PC-3 (cell line): Measurements from ENCODE around the gene MAML3. TPM values are rescaled to one million over a fixed set of nuclear protein-coding genes. Genes with fewer than 3 reads are reported as not detected.

ENCODE experiments used
- ATAC-seq: fragments of 200-7000 bp; cut with Tn5 transposase; 2 replicates; pipeline ENCODE4 v1.9.1; 2020; ENCODE audit warnings: mild to moderate bottlenecking, moderate library complexity
- BruUV-seq: library from RNA; stranded (reverse); fragments of 400-500 nt; replicated peaks from 2 replicates; lab custom pipeline; 2021; lab: Mats Ljungman, UMichigan
- CTCF ChIA-PET: fragments of 300-600 bp; sonication (Branson Sonifier 250); formaldehyde crosslinking; loops from one replicate; lab custom pipeline; 2022; ENCODE audit warnings: antibody characterized with exemption; lab: Charles Lee
- POLR2A ChIA-PET: fragments of 300-600 bp; sonication (Branson Sonifier 250); formaldehyde crosslinking; loops from one replicate; lab custom pipeline; 2022; ENCODE audit warnings: antibody characterized with exemption; ENCODE audit not compliant: unreplicated experiment; lab: Charles Lee
- DNase-seq: peaks from one replicate; pipeline ENCODE4 v3.0.0-alpha.2; 2015
- H2AFZ ChIP-seq: fragments of 300-600 bp; sonication (generic); 2 replicates; pipeline ENCODE4 v1.6.0; 2016; ENCODE audit warnings: antibody characterized with exemption, low read length
- H3F3A ChIP-seq: fragments of 300-600 bp; sonication (generic); one replicate; pipeline ENCODE4 v1.6.0; 2017; ENCODE audit warnings: antibody characterized with exemption, low read length, control low read depth, mild to moderate bottlenecking; ENCODE audit not compliant: unreplicated experiment
- H3K27ac ChIP-seq: fragments of 300-600 bp; sonication (generic); 2 replicates; pipeline ENCODE4 v1.5.1; 2016; ENCODE audit warnings: mild to moderate bottlenecking, low read length
- H3K27me3 ChIP-seq: fragments of 300-600 bp; sonication (generic); 2 replicates; pipeline ENCODE4 v1.6.1; 2016; ENCODE audit warnings: low read length, mixed read lengths
- H3K36me3 ChIP-seq: fragments of 300-600 bp; sonication (generic); 2 replicates; pipeline ENCODE4 v1.6.1; 2016; ENCODE audit warnings: low read depth, mixed run types, low read length, mixed read lengths
- H3K4me1 ChIP-seq: fragments of 300-600 bp; sonication (generic); 2 replicates; pipeline ENCODE4 v1.5.1; 2016; ENCODE audit warnings: low read length; ENCODE audit not compliant: insufficient read depth
- H3K4me2 ChIP-seq: fragments of 300-600 bp; sonication (generic); 2 replicates; pipeline ENCODE4 v1.6.0; 2016; ENCODE audit warnings: low read length
- H3K4me3 ChIP-seq: fragments of 300-600 bp; sonication (generic); 2 replicates; pipeline ENCODE4 v1.5.1; 2016; ENCODE audit warnings: mild to moderate bottlenecking, low read length, mixed read lengths
- H3K79me2 ChIP-seq: fragments of 300-600 bp; sonication (generic); 2 replicates; pipeline ENCODE4 v1.6.1; 2017; ENCODE audit warnings: low read length, mixed read lengths
- H3K9ac ChIP-seq: fragments of 300-600 bp; sonication (generic); 2 replicates; pipeline ENCODE4 v1.6.0; 2016; ENCODE audit warnings: mild to moderate bottlenecking, low read length
- H3K9me2 ChIP-seq: fragments of 300-600 bp; sonication (generic); replicated peaks from 2 replicates; pipeline ENCODE4 v1.6.1; 2016; ENCODE audit warnings: mixed run types, low read length, mixed read lengths
- H3K9me3 ChIP-seq: fragments of 300-600 bp; sonication (generic); 2 replicates; pipeline ENCODE4 v1.6.1; 2016; ENCODE audit warnings: low read length, mixed read lengths
- H4K20me1 ChIP-seq: fragments of 300-600 bp; sonication (generic); 2 replicates; pipeline ENCODE4 v1.6.1; 2016; ENCODE audit warnings: low read length, mixed read lengths
- CTCF ChIP-seq: fragments of 300-600 bp; sonication (generic); conservative IDR thresholded peaks from 2 replicates; pipeline ENCODE4 v1.5.1; 2017; ENCODE audit warnings: antibody characterized with exemption, low read depth, mild to moderate bottlenecking, low read length
- EZH2 ChIP-seq: fragments of 300-600 bp; sonication (generic); IDR thresholded peaks from one replicate; pipeline ENCODE4 v1.6.1; 2017; ENCODE audit warnings: antibody characterized with exemption, mild to moderate bottlenecking, low read length; ENCODE audit not compliant: unreplicated experiment
- EZH2phosphoT487 ChIP-seq: fragments of 300-600 bp; sonication (generic); IDR thresholded peaks from 2 replicates; pipeline ENCODE4 v1.6.1; 2018; ENCODE audit warnings: mild to moderate bottlenecking, antibody characterized with exemption, low read length, borderline replicate concordance
- intact Hi-C: fragments of 100-400 bp; cut with micrococcal nuclease; formaldehyde crosslinking; loops from 2 replicates; pipeline ENCODE4 v1.9.0; 2023
- total RNA-seq: library from RNA; depleted of rRNA; stranded (reverse); fragments of >200 nt; gene quantifications from 2 replicates; pipeline ENCODE4 v1.2.3, GENCODE V29; 2014

MAML3 gene
- total RNA-seq, 1 experiment from 2014 or later = 4.3 TPM

GRCh38 chr4:140112576-140112975 lies 41.4 kb downstream of the MAML3 start:
- ChIA-PET CTCF (no interaction called here), POLR2A (no interaction called here)
- Histone ChIP-seq H4K20me1 (no peaks in the 10 kb centered on the region), H3K27me3 (no peaks in the 10 kb centered on the region), H3K36me3 (no peaks in the 10 kb centered on the region), H3K9ac (no peak overlapping the region), H3K4me2 (no peak overlapping the region), H3K9me2 (no peaks in the 10 kb centered on the region), H3F3A (no peaks in the 10 kb centered on the region), H3K79me2 (no peaks in the 10 kb centered on the region), H3K4me1 (peaks cover 13% of the 10 kb centered on the region), H3K4me3 (no peak overlapping the region), H3K9me3 (no peaks in the 10 kb centered on the region), H3K27ac (no peak overlapping the region), H2AFZ (no peak overlapping the region)
- ATAC-seq (no peak), DNase-seq (no peak)
- no TSS peak for BruUV-seq
- intact Hi-C loops = no loop called here
- no peak for TF ChIP-seq EZH2phosphoT487
- TF ChIP-seq EZH2 = no peak
- no peak for TF ChIP-seq CTCF

- Histone ChIP-seq H3F3A (no peaks in the 10 kb centered on the region), H2AFZ (no peak overlapping the region), H3K9ac (no peak overlapping the region), H3K4me2 (no peak overlapping the region), H3K4me3 (no peak overlapping the region), H3K27me3 (no peaks in the 10 kb centered on the region), H3K79me2 (no peaks in the 10 kb centered on the region), H3K9me3 (no peaks in the 10 kb centered on the region), H4K20me1 (no peaks in the 10 kb centered on the region), H3K36me3 (no peaks in the 10 kb centered on the region), H3K4me1 (peaks cover 7% of the 10 kb centered on the region), H3K9me2 (no peaks in the 10 kb centered on the region), H3K27ac (no peak overlapping the region)
- ChIA-PET CTCF (no interaction called here), POLR2A (interaction anchor here (0.6 kb wide), 1 partner anchor 26 kb away, joined by 3 read pairs; no protein-coding TSS in a partner anchor)
- no peak for ATAC-seq
- intact Hi-C loops = no loop called here
- no TSS peak for BruUV-seq
- no peak for DNase-seq
- TF ChIP-seq CTCF = no peak
- no peak for TF ChIP-seq EZH2
- TF ChIP-seq EZH2phosphoT487 = no peak
Observed at GRCh38 chr4:140111256-140111655, 42.7 kb downstream of the MAML3 start.

- Histone ChIP-seq H3K9me2 (no peaks in the 10 kb centered on the region), H3F3A (no peaks in the 10 kb centered on the region), H2AFZ (no peak overlapping the region), H4K20me1 (no peaks in the 10 kb centered on the region), H3K4me3 (no peak overlapping the region), H3K79me2 (no peaks in the 10 kb centered on the region), H3K36me3 (no peaks in the 10 kb centered on the region), H3K4me1 (peaks cover 6% of the 10 kb centered on the region; the same call in 1 of the 2 replicates), H3K27me3 (no peaks in the 10 kb centered on the region), H3K4me2 (no peak overlapping the region), H3K27ac (no peak overlapping the region), H3K9me3 (no peaks in the 10 kb centered on the region), H3K9ac (no peak overlapping the region)
- intact Hi-C loops = no loop called here
- no TSS peak for BruUV-seq
- TF ChIP-seq CTCF = no peak
- no peak for TF ChIP-seq EZH2
- no peak for TF ChIP-seq EZH2phosphoT487
- ChIA-PET CTCF (no interaction called here), POLR2A (no interaction called here)
- ATAC-seq (no peak), DNase-seq (no peak)
Observed at GRCh38 chr4:140110542-140111215, 43.3 kb downstream of the MAML3 start.
